Kidney (tissue), 14 donors: Measurements from ENCODE around the gene STPG3. TPM values are rescaled to one million over a fixed set of nuclear protein-coding genes. Genes with fewer than 3 reads are reported as not detected.

Experiments used
- DNase-seq, 5 donors: peaks; one replicate each; pipeline ENCODE4 v3.0.0-alpha.2; 2013 to 2020
- FAIRE-seq: peaks from 2 replicates; lab custom pipeline; 2012; peaks lifted over from hg19 to GRCh38; lab: Jason Lieb, UNC
- H3K27ac ChIP-seq, 2 donors: one replicate each; pipeline ENCODE4 v1.7.0; 2013; ENCODE audit warnings: low read depth in 2 of 2, low read length in 2 of 2, inconsistent platforms in 1 of 2
- H3K27me3 ChIP-seq: one replicate; pipeline ENCODE4 v1.7.1; 2013; ENCODE audit warnings: low read length, inconsistent platforms; ENCODE audit not compliant: control insufficient read depth, insufficient read depth
- H3K36me3 ChIP-seq, 3 donors: one replicate each; pipeline versions ENCODE4 v1.7.0 to v1.7.1; 2013; ENCODE audit warnings: low read length in 3 of 3, control low read depth in 1 of 3, inconsistent platforms in 1 of 3; ENCODE audit not compliant: insufficient read depth in 3 of 3, control insufficient read depth in 2 of 3
- H3K4me1 ChIP-seq, 3 donors: one replicate each; pipeline versions ENCODE4 v1.7.0 to v1.7.1; 2013; ENCODE audit warnings: low read length in 3 of 3, inconsistent platforms in 1 of 3, low read depth in 1 of 3; ENCODE audit not compliant: control insufficient read depth in 2 of 3, insufficient read depth in 2 of 3
- H3K4me3 ChIP-seq, 3 donors: one replicate each; pipeline versions ENCODE4 v1.7.0 to v1.8.1; 2013; ENCODE audit warnings: low read length in 3 of 3, control low read depth in 1 of 3, inconsistent platforms in 1 of 3
- H3K9ac ChIP-seq, 3 donors: one replicate each; pipeline versions ENCODE4 v1.7.0 to v1.7.1; 2013; ENCODE audit warnings: low read length in 3 of 3, control low read depth in 1 of 3, inconsistent platforms in 1 of 3
- H3K9me3 ChIP-seq, 3 donors: one replicate each; pipeline versions ENCODE4 v1.7.0 to v1.7.1; 2013; ENCODE audit warnings: low read length in 3 of 3, control low read depth in 1 of 3, inconsistent platforms in 1 of 3; ENCODE audit not compliant: control insufficient read depth in 2 of 3, insufficient read depth in 1 of 3
- intact Hi-C: fragments of 100-400 bp; cut with DNase I; formaldehyde crosslinking; loops from one replicate; pipeline ENCODE4 v1.11.1; 2022
- polyA plus RNA-seq: library from polyadenylated mRNA; stranded (reverse); fragments of 350-450 nt; fragmentation: Illumina TruSeq; extraction: RNeasy Lipid Tissue Mini Kit (QIAGEN cat#74804); gene quantifications from one replicate; pipeline ENCODE4 v1.2.3, GENCODE V29; 2014; ENCODE audit warnings: low read depth, low replicate concordance; ENCODE audit not compliant: insufficient read depth
- total RNA-seq: library from RNA; stranded (reverse); fragmentation: NEBNext Ultra II Directional; extraction: Animal tissue kit (Norgen Biotek cat#: 25700); gene quantifications from one replicate; pipeline ENCODE4 v1.2.1, GENCODE V29; 2021
- TF ChIP-seq, protein P1 (sequence below): IDR thresholded peaks from 3 replicates; pipeline ENCODE4 v1.5.1; 2012; ENCODE audit warnings: mild to moderate bottlenecking, moderate library complexity, borderline replicate concordance; ENCODE audit not compliant: insufficient read depth; ENCODE audit errors: extremely low read depth
- donor health status: control.
- donor health status: control.
- donor health status: control.
- donor health status: control.
- donor health status: control.
- donor health status: DM: yes; HTN: yes; CAD: no.
- donor health status: Normal renal cell carcinoma (clear cell type).

The STPG3 gene
- total and polyA plus RNA-seq, 2 donors from 2014 or later: 0.38 TPM; not detected in 1

DNA sequence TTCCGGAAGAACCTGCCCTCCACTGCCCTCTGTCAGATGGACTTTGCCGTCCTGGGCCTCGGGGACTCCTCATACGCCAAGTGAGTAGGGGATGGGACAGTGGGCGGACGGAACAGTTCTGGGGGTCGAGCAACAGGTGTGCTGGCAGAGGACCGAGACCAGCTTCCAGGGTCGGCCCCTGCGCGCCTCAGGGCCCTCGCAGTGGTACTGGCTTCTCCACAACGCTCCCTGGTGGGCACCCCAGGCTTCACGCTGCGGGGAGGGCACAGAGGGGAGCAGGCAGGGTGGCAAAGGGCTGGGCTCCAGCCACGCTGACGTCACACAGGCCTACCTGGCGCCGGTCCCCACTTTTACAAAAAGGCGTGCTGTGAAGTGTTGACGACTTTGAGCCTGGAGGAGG, 38.6 kb upstream of the STPG3 start:
- FAIRE-seq (no peak), DNase-seq (no peak)
- intact Hi-C loops: no loop called here
- Histone ChIP-seq H3K27me3 (no peaks in the 10 kb centered on the region), H3K9ac (no peak overlapping the region), H3K4me1 (peaks cover 0 to 9% (median 0%) of the 10 kb centered on the region in 3 donors), H3K27ac (no peak overlapping the region), H3K36me3 (peaks cover 0 to 2% (median 0%) of the 10 kb centered on the region in 3 donors), H3K4me3 (no peak overlapping the region), H3K9me3 (no peaks in the 10 kb centered on the region)
- TF ChIP-seq, protein P1, sequence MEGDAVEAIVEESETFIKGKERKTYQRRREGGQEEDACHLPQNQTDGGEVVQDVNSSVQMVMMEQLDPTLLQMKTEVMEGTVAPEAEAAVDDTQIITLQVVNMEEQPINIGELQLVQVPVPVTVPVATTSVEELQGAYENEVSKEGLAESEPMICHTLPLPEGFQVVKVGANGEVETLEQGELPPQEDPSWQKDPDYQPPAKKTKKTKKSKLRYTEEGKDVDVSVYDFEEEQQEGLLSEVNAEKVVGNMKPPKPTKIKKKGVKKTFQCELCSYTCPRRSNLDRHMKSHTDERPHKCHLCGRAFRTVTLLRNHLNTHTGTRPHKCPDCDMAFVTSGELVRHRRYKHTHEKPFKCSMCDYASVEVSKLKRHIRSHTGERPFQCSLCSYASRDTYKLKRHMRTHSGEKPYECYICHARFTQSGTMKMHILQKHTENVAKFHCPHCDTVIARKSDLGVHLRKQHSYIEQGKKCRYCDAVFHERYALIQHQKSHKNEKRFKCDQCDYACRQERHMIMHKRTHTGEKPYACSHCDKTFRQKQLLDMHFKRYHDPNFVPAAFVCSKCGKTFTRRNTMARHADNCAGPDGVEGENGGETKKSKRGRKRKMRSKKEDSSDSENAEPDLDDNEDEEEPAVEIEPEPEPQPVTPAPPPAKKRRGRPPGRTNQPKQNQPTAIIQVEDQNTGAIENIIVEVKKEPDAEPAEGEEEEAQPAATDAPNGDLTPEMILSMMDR: no peak

DNA sequence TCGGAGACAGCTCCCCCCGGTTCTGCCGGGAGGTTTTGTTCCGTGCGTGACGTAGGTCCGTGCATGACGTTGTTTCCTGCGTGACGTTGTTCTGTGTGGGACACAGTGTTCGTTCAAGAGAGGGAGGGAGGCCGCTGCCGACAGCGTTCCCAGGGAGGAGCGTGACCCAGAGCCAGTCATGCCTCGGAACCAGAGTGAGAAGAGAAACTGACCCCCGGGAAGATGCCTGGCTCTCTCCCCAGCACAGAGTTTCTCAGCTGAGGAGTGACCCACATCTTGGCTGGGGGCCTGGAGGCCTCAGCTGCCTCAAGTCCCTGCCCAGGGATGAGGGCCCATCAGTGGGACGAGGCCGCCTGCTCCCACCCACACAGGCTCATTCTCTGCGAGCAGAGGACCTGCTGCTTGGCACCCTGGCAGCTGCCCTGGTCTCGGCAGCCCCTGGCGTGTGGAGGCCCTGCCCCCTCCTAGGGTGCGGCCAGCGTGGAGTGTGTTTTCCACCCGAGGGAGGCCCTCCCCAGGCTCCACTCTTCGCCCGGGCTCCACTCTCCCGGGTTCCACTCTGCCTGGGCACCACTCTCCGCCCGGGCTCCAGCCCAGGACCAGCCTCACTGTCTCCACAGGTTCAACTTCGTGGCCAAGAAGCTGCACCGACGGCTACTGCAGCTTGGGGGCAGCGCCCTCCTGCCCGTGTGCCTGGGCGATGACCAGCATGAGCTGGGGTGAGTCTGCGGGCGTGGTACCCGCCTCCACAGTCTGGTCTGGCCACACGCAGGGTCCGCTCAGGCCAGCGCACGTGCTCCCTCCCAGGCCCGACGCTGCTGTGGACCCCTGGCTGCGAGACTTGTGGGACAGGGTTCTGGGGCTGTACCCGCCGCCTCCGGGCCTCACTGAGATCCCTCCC, 37.7 kb upstream of the STPG3 start:
- TF ChIP-seq, protein P1: no peak
- H3K27ac ChIP-seq: no peak overlapping the region
- intact Hi-C loops: no loop called here
- H3K27me3 ChIP-seq: no peaks in the 10 kb centered on the region
- peaks cover 0 to 16% (median 0%) of the 10 kb centered on the region in 3 donors for H3K4me1 ChIP-seq
- H3K4me3 ChIP-seq: no peak overlapping the region
- FAIRE-seq: no peak
- H3K9me3 ChIP-seq: no peaks in the 10 kb centered on the region
- no peak overlapping the region for H3K9ac ChIP-seq
- no peak for DNase-seq
- peaks cover 0 to 2% (median 0%) of the 10 kb centered on the region in 3 donors for H3K36me3 ChIP-seq

- Histone ChIP-seq H3K27ac (no peak overlapping the region), H3K27me3 (no peaks in the 10 kb centered on the region), H3K4me3 (no peak overlapping the region), H3K4me1 (peaks cover 0 to 21% (median 0%) of the 10 kb centered on the region in 3 donors), H3K9ac (no peak overlapping the region), H3K9me3 (no peaks in the 10 kb centered on the region), H3K36me3 (peaks cover 0 to 2% (median 0%) of the 10 kb centered on the region in 3 donors)
- DNase-seq (no peak), FAIRE-seq (no peak)
- intact Hi-C loops: no loop called here
- TF ChIP-seq, protein P1: no peak
These were observed 36.5 kb upstream of the STPG3 start for GRCh38 chr9:137214620-137215019.
